ENCODE measurements around the gene MBD3L5. TPM values are rescaled to one million over a fixed set of nuclear protein-coding genes. Genes with fewer than 3 reads are reported as not detected.

The MBD3L5 gene
- total RNA-seq, 1 experiment from 2014 or later, result not detected

DNA sequence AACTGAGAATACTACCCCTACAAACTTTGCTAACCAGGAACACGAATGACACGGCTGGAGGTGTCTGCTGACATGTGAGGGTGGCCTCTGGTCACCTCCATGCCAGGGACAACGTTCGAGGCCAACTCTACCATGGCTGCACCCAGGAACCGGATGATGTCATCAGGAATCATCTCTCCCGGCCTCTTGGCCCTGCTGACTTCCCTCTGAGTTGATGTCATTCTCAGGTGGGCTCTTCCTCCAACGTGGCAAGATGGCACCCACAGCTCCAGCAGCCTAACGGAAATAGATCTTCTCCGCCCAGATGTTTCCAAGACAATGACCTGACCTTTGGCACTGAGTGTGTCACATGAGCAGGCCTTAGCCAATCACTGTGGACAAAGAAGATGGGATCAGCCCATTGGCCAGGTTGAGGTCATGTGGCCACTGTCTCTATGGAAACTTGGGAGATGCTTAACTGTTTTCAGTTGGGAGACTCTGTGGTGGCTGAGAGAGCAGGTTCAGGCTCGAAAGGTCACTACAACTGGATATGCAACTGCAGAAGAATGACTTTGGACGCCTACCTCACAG, 24.2 kb upstream of the MBD3L5 start:
- POLR2A ChIA-PET, result no interaction called here
- BruUV-seq (replicated peaks), result no TSS peak
- DNase-seq (ENCODE audit: low read depth, low spot score), result no peak

DNA sequence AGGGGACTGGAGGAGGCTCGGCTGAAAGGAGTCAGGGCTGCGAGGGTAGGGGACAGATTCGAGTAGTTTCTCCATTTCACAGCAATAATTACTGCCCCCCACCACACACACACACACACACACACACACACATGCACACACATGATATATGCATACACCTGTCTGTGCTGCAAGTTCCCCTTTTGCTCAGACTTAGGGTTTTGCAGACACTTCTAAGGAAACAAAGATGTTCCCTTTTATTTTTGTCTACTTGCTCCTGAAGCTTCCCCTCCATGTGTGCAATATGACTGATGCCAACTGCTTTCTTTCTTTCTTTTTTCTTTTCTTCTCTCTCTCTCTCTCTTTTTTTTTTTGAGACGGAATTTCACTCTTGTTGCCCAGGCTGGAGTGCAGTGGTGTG, 22.5 kb upstream of the MBD3L5 start:
- H3K4me1 ChIP-seq (ENCODE audit: control insufficient read depth, insufficient read depth, low read length), result no peaks in the 10 kb centered on the region
- no TSS peak for BruUV-seq (replicated peaks)
- no peaks in the 10 kb centered on the region for H3K9me3 ChIP-seq (ENCODE audit: control insufficient read depth, insufficient read depth, low read depth, low read length)
- no peak for DNase-seq (ENCODE audit: low read depth, low spot score)
- no peak for TF ChIP-seq SIN3A (IDR thresholded peaks at IDR 0.05; ENCODE audit: borderline replicate concordance, insufficient read depth, low read depth, low read length)
- TF ChIP-seq CTCF (IDR thresholded peaks at IDR 0.05), result no peak
- TF ChIP-seq POLR2AphosphoS5 (IDR thresholded peaks at IDR 0.05; ENCODE audit: low read depth, low read length), result no peak
- TF ChIP-seq, protein P1, sequence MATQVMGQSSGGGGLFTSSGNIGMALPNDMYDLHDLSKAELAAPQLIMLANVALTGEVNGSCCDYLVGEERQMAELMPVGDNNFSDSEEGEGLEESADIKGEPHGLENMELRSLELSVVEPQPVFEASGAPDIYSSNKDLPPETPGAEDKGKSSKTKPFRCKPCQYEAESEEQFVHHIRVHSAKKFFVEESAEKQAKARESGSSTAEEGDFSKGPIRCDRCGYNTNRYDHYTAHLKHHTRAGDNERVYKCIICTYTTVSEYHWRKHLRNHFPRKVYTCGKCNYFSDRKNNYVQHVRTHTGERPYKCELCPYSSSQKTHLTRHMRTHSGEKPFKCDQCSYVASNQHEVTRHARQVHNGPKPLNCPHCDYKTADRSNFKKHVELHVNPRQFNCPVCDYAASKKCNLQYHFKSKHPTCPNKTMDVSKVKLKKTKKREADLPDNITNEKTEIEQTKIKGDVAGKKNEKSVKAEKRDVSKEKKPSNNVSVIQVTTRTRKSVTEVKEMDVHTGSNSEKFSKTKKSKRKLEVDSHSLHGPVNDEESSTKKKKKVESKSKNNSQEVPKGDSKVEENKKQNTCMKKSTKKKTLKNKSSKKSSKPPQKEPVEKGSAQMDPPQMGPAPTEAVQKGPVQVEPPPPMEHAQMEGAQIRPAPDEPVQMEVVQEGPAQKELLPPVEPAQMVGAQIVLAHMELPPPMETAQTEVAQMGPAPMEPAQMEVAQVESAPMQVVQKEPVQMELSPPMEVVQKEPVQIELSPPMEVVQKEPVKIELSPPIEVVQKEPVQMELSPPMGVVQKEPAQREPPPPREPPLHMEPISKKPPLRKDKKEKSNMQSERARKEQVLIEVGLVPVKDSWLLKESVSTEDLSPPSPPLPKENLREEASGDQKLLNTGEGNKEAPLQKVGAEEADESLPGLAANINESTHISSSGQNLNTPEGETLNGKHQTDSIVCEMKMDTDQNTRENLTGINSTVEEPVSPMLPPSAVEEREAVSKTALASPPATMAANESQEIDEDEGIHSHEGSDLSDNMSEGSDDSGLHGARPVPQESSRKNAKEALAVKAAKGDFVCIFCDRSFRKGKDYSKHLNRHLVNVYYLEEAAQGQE (IDR thresholded peaks at IDR 0.05; ENCODE audit: insufficient read depth in 1 of 2, low read depth in 2 of 2, low read length in 1 of 2), result no peak
- TF ChIP-seq TCF7L2 (IDR thresholded peaks at IDR 0.05; ENCODE audit: low read depth, low read length), result no peak
- H3K27me3 ChIP-seq (ENCODE audit: control insufficient read depth, insufficient read depth, low read length), result no peaks in the 10 kb centered on the region
- no peak overlapping the region for H3K4me3 ChIP-seq (ENCODE audit: low read depth in 2 of 2, low read length in 2 of 2)
- no peak for ATAC-seq
- POLR2A ChIA-PET, result no interaction called here
- H3K27ac ChIP-seq (ENCODE audit: low read length), result no peak overlapping the region
- intact Hi-C loops (cut with micrococcal nuclease; ENCODE audit: unreplicated experiment) (no loop called here), in situ Hi-C loops (cut with HindIII; ENCODE audit: low pct_unique_long_range_greater_than_20kb, low sequenced_read_pairs) (no loop called here)
- no peaks in the 10 kb centered on the region for H3K36me3 ChIP-seq (ENCODE audit: control insufficient read depth, insufficient read depth, low read length)
- CTCF ChIA-PET, result no interaction called here

More for the DNA sequence above, 24.2 kb upstream of the MBD3L5 start:
- in situ Hi-C loops (cut with HindIII; ENCODE audit: low pct_unique_long_range_greater_than_20kb, low sequenced_read_pairs), result no loop called here
- no peak for ATAC-seq
- H3K36me3 ChIP-seq (ENCODE audit: control insufficient read depth, insufficient read depth, low read length), result no peaks in the 10 kb centered on the region
- H3K27ac ChIP-seq (ENCODE audit: low read length), result no peak overlapping the region
- no peak overlapping the region for H3K4me3 ChIP-seq (ENCODE audit: low read depth in 2 of 2, low read length in 2 of 2)
- no peaks in the 10 kb centered on the region for H3K9me3 ChIP-seq (ENCODE audit: control insufficient read depth, insufficient read depth, low read depth, low read length)
- H3K27me3 ChIP-seq (ENCODE audit: control insufficient read depth, insufficient read depth, low read length), result peaks cover under 1% of the 10 kb centered on the region; the same call in 1 of the 2 replicates
- intact Hi-C loops (cut with micrococcal nuclease; ENCODE audit: unreplicated experiment), result no loop called here
- TF ChIP-seq, protein P1 (IDR thresholded peaks at IDR 0.05; ENCODE audit: insufficient read depth in 1 of 2, low read depth in 2 of 2, low read length in 1 of 2), result no peak
- TF ChIP-seq SIN3A (IDR thresholded peaks at IDR 0.05; ENCODE audit: borderline replicate concordance, insufficient read depth, low read depth, low read length) (no peak), TCF7L2 (IDR thresholded peaks at IDR 0.05; ENCODE audit: low read depth, low read length) (no peak), POLR2AphosphoS5 (IDR thresholded peaks at IDR 0.05; ENCODE audit: low read depth, low read length) (no peak), CTCF (IDR thresholded peaks at IDR 0.05) (no peak)
- H3K4me1 ChIP-seq (ENCODE audit: control insufficient read depth, insufficient read depth, low read length), result no peaks in the 10 kb centered on the region
- CTCF ChIA-PET, result no interaction called here

Measured in Panc1 (cell line).